GM19351 (cell line): Measurements from ENCODE around the gene RGL1.

Source experiments
- ATAC-seq: cut with Tn5 transposase; IDR thresholded peaks from one replicate; pipeline ENCODE4 v1.9.1; 2021; ENCODE audit warnings: mild to moderate bottlenecking, moderate library complexity; ENCODE audit not compliant: unreplicated experiment

The RGL1 gene

DNA sequence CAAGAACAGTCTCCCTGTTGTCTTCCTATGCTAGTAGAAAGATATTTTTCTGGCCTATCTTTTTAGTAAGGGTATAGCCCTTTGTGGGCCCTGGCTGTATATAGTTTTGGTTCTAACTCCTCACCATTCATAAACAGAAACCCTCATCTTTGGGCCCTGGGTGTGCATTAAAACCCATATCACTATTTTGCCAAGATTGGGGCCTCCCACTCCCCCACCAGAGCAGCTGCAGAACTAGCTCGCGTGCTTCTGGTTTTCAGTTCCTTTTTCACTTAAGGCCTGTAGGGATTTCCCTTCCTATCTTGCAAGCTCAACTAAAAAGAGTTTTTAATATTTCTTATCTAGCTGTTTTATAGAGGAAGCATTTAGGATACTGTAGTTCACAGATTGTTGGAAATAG lies 106.4 kb downstream of the RGL1 start:
- peak; percentile 76 for ATAC-seq

DNA sequence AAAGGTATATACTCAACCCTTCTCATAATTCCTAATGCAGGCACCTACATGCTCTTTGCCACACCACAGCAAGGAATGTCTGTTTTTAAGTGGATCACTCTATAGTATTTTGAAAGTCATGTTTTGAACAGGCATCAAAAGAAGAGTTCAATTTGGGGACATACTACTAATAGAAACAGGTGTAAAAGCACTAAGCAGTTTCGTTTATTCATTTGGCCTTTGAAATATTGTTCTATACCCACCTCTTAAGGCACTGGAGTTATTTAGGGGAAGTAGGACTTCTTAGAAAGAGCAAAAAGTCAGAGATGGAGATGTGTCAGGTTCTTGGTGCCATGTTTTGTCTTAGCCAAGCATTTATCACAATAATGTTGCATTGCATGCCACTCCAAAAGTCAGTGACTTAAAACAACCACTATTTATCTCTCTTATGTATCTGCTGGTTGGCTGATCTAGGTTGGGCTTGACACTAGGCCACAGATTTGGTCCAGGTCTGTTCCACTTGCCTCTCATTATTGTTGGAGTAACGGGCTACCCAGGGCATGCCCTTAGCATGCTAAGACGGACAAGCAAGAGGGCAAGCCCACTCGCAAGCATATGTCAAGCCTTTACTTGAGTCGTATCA lies 107.5 kb downstream of the RGL1 start:
- peak; percentile 56 for ATAC-seq

DNA sequence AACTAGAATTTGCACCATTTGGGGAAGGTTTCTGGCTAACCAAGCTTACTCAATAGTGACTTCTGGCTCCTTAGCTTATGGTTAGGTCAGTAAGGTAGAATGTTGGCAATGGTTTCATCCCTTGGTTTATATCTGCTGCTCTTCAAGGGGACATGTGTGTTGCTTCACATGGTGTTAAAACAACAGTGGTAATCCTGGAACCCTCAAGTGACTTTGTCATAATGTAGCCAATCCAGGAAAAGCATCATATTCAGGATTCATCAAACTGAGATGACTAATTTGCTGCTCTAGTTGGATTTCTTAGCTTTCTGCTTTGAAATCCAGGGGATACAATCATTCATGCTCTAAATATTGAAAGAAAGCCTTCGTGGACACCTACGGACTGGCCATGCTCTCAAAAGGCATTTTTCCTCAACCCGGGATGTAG lies 108.7 kb downstream of the RGL1 start:
- no peak for ATAC-seq

DNA sequence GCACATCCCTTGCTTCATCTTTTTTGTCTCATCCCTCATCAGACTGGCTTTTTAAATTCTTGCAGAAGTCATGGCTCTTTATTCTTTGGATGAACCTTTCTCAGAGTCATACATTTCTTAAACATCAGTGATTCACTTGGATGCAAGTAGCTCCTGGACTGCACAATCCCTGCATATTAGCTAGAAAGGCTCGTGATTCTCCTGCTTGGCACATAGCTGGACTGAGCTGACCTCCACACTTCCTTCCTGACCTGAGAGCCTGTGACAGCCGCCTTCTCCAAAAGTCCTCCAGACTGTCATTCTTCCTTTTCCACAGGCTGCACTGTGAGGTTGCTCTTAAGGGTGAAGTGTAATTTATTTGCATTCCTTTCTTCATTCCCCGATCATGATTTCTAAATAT lies 109.4 kb downstream of the RGL1 start:
- ATAC-seq = no peak

DNA sequence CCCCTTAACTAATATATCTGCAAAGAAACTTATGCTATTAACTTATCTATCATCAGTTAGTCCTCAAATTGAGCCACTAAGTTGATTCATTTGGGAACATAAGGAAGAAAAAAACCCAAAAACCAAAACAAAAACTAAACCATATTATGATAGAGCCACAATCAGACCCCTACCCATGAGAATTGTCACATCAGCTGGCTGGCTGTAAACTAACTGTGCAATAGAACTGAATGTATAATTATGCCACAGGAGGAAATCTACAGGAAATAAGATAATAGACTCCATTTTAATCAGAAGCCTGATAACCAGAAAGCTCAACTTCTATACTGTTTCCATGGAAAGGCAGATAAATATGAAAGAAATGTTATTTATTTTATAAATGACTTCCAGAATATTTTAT lies 110.0 kb downstream of the RGL1 start:
- ATAC-seq = no peak

DNA sequence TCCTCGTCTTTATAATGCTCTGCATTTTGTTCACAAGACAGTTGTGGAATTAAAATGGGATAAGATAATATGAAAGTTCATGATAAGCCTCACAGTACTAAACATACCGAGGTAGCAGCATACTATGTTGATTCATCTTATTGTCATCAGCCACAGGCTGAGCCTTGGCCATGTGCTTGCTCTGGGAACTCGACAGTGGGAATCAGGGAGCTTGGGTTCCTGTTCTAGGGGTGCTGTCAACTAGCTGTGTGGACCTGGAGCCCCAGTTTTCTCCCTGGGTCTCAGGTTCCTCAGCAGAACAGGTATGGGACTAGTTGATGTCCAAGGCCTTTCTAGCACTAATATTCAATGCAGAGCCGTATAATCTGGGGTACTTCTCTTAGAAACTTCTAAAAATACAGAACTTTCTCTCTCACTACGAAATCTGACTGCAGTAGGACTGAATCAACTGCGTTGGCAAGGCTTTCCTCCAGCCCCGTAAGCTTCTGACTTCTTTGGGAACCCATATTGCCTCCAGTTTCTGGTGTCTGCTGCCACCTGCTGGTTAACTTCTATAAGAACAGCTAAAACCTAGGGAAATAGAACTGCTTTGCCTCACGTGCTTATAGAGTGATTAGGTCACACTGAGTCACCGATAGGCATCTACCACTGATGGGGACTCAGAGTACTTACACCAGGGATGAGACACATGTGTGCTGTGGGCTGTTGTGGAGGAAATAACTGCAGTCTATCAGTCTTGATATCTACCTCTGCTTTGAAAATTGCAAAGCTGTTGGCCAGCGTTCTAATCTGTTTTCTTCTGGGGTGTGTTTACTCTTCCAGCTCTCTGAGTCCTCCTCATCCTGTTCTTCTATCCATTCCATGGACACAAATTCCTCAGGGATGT lies 110.9 kb downstream of the RGL1 start:
- ATAC-seq = no peak

DNA sequence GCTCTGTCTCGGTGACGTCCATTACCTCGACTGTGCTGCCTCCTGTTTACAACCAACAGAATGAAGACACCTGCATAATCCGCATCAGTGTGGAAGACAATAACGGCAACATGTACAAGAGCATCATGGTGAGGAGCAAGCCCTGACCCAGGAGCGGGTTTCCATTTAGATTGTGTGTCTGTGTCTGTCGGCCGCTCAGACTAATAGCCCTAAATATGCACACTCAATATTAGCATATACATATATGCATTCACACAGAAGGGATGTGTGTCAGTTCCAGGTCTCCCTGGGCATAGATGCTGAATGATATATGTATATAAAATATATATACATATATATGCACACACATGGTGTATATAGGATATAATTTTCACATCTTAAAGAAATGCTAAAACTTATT lies 111.7 kb downstream of the RGL1 start:
- ATAC-seq = no peak

DNA sequence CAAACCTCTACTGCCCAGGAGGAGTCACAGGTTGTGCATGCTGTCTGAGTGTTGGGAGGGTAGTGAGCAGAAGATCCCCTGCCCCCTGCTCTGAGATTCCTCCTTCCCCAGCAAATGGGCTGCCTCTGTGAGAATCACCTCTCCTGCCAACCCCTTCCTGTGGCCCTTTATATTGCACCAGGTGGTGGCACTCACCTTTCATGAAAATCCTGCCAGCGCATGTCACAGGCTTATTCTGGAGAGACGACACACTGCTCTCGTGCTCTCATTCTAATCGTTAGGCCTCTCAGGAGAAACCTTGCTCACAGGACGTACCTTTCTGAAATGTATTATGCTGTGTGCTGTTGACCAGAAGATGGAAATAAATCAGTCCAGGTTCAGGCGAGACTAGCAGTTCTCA lies 113.7 kb downstream of the RGL1 start:
- no peak for ATAC-seq

DNA sequence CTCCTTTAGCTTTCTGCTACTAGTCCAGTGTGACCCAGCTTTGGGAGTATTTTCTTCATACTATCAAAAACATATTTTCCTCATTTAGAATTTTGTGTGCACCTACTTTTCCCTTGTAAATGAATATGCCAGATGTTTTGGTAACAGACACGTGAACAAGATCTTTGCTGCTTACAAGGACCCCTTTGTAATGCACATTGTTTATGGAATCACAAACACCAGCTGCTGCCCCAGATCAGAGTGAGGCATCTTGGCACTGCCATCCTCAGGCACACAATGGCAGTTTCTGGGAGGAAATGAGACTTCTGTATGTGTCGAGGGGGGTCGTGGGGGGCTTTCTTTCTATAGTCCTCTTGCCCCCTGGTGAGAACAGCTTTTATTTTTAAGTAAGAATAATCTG lies 115.7 kb downstream of the RGL1 start:
- no peak for ATAC-seq

DNA sequence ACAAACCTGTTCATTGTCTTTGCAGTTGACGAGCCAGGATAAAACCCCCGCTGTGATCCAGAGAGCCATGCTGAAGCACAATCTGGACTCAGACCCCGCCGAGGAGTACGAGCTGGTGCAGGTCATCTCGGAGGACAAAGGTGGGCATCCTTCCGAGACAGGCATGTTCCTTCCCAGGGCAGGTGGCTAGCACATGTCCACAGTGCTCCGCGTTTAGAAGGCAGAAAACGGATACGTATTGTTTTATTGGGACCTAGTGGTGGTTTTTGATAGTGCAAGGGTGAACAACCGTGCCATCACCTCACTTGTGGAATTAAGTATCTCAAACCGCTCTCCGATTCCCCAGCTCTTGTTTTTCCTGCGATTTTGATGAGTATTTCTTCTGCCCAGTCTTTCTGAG lies 117.3 kb downstream of the RGL1 start:
- ATAC-seq = no peak

DNA sequence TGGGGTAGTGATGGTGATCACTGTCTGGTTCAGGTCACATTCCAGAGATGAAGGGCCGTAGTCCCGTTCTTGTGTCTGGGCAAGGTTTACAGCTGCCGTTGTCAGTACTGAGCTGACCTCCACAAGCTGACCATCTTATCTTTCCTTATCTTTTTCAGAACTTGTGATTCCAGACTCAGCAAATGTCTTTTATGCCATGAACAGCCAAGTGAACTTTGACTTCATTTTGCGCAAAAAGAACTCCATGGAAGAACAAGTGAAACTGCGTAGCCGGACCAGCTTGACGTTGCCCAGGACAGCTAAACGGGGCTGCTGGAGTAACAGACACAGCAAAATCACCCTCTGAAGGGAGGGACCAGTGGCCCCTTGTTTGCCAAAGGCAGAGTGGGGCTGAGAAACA lies 121.0 kb downstream of the RGL1 start:
- no peak for ATAC-seq

DNA sequence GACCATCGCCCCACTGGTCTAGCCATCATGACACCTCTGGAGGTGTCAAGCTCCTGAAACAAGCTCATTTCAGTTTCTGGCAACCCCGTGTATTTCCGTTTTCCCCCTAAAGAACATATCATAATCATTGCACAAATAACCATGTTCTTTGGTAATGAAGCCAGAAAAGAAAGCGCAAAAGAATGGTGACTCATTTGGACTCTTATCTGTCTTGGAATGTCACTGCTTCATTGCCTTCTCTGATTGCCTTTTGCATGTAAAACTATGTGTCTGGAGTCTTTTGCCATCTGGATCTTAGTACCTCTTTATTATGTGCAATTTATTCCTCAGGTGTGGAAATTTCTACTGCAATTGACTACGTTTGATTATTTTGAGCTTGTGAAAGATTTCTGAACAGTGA lies 122.1 kb downstream of the RGL1 start:
- ATAC-seq = no peak

DNA sequence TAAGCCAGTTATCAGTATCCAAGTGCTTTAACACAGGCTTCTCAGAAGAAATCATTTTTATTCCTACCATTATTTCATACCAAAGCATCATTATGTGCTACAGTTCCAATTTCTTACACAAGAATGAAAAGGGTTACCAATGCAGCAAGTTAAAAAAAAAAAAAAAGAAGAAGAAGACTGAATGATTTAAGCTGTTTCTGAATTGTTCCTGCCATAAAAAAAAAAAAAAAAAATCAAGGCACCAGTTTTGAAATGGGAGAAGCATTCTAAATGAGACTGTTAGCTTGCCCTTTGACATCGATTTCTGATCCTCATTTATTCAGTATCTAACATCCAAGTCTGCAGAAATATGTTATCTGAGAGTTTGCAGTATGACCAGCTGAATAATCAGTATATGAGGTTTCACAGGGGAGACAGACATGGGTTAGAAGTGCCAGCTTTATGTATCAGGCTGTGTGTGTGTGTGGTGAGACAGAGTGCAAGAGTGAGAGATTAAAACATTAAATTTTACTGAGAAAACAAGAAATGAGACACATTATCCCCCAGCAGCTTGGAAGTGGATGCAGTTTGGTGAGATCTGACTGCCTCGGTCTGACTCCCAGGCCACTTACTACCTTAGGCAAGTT lies 126.8 kb downstream of the RGL1 start:
- no peak for ATAC-seq

DNA sequence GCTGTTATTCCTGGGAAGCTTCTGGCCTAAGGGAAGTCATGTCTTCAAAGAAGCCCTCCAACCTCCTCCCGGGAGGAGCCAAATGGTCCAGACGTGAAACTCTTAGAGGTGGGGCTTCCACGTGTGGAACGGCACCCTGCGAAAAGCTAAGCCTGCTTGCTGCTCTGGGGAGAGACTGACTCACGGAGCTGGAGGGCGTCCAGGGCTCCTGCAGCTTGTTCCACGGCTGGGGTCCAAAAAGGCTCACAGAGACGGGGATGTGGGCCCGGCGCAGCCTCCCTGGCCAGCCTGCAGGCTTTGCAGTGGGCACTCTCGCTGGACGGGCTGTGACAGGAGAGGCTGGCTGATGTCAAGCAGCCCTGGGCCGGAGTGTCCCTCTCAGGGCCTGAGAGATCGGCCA lies 127.5 kb downstream of the RGL1 start:
- no peak for ATAC-seq

DNA sequence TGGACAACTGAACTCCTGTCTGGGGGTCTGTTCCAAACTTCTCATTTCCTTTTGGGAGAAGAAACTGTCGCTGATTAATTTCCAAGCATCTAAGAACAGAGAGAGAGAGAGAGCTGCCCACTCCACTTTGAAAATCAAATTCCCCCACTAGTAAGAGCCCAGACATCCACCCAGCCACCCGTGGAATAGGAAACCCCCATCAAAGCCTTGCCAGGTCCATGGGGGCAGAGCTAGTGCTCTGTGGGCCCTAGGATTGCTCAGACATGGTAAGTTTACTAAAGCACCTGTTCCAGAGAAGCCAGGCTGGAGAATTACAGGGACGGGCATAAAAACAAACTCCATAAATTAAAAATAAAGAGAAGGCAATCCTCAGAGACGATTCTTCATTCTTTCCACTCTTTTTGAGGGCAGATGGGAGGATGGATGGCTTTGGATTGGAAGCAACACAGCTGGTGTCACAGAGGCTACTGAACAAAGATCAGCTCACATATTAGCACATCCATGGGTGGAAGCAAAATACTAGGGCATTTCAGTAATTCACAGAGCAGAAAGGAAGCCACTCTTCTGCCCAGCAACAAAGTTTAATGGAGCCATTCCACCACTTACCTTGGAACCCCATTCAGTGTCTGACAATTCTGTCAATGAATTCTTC lies 128.7 kb downstream of the RGL1 start:
- ATAC-seq = no peak

DNA sequence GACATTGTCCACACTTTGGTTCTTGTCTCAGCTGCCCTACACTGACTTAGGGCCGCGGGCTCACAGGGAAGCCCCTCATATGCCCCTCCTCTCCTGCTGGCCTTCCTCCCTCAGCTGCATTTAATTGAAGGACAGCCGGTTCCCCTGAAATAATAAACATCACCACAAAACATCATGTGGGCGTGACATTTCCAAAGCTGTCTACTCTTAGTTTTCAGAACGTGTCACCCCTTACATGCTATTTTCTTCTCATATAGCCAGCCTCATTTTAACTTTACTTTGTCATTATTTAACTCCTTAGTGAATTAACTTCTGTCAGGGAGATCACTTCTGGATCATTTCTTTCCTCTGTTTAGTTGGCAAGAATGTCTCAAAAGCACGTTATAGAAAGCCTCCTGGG lies 129.4 kb downstream of the RGL1 start:
- no peak for ATAC-seq

DNA sequence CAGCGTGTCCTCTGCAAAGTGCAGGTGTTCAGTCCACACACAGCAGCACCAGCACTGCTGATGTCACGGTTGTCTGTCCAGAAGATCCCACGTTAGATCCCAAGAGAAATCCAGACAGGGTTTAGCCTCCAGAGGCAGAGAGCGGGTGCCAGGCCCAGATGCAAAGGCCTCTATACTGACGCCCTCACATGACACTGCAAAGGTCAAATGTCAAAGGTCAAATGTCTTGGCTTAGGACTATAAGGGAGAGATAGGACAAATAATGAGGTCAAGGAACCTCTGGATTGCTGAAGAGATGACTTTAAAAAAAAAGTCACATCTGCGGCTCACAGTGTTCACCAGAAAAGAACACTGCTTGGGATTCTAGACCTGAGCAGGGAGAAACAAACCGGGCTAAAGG lies 131.1 kb downstream of the RGL1 start:
- ATAC-seq = no peak

DNA sequence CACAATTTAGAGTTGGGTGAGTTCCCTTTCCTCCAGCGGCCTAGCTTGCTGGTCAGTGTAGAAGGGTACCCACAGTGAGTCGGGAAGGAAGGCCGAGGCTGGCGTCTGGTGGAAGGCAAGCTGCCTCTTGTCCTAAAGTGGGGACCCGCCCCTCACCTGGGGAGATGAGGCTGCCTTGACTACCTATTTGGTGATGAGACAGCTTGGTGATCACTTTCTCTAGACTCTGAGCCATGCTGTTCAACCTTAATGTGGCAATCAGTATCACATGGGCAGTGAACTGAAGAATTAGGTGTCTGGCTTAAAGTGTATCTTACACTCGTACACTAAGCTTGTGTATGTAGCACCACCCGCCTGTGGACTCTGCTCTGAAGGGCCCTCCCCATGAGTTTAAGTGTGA lies 131.9 kb downstream of the RGL1 start:
- no peak for ATAC-seq

DNA sequence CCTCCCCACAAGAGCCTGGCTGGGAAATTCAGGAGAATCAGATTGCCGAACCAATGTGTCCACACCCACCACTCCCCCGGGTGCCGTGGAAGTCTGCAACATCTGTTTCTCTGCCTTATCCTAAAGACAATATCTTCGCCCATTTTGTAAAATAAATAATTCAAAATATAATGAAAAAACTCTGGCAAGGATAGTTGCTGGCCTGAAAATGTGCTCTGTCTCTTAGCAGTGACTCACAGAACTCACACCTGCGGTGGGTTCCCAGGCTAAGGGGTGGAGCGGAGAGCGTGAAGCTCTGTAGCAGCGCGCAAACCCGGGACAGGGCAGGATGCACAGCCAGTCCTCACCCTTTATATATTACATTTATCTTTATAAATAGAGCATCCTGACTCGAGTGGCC lies 132.7 kb downstream of the RGL1 start:
- no peak for ATAC-seq

DNA sequence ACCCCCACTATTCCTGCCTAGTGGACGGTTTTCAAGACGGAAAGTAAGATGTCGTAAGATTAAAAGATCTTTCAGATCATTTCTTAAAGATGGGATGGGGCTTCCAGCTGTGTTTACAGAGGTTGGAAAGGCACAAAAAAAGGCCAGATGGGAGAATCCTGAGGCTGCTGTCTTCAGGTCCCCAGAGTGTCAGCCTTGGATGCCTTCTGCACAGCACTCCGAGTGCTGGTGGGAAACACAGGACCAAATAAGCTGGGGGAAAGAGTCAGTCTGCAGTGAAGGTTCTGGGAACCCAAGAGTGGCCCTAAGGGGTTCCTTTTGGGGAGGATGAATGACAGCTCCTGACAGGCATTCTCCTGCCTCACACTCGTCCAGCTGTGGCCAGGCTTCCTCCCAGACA lies 136.1 kb downstream of the RGL1 start:
- no peak for ATAC-seq

DNA sequence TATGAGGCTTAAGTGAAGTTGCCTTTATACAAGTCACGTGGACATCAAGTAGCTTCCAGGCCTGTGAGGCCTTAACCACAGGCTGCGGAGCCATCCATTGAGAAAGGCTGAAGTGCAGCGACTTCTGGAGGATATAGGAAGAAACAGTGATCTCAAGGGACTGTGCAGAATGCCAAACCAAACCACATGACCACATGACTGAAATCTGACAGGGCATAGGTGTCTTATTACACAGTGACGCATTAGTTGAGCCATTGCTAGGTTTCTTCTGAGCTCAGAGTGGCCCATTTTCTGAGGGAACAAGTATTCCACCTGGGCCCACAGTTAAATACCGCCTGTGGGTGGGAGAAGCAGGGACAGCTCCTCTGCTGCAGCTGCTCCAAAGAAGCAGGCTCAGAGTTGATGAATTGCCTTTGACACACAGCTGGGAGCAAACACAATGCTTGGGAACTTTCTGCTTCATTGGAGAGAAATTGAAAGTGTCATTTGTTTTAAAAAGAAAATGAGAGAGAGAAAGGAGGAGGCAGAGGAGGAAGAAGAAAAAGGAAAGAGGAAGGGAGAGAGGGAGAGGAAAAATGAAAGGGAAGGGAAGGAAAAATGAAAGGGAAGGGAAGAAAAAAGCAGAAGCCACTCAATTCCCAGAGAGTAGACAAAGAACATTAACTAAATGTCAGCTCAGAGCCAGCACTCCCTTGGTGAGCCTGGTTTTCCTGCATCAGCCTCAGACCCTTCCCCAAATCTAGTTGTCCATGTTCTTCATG lies 138.2 kb downstream of the RGL1 start:
- peak; percentile 79 for ATAC-seq
